ENCODE measurements around the gene ZMYM2. TPM values are rescaled to one million over a fixed set of nuclear protein-coding genes. Genes with fewer than 3 reads are reported as not detected.
"Not testable (repeated sequence)": the region's sequence is repeated elsewhere in the genome, so short reads cannot be mapped to it uniquely, and the experiment has no call there.

The ZMYM2 gene
- total RNA-seq, 4 donors from 2014 or later = 40.6 to 92.8 (median 50.7) TPM

DNA sequence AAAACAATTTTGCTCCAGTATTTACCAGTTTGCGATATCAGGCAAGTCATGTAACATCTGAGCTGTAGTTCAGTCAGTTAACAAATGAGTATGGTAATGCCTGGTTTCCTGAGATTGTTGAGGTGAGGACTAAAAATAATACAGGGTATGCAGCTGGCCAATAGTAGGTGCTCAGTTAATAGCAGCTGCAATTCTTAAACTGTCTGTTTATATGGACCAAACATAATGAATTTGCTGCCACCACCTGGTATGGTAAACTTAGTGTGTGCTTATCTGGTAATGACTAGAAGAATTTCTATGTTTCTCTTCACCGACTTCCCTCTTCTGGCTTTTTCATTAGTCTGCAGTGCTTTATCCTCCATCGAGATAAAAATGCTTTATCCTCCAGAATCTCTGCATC lies 9.1 kb downstream of the ZMYM2 start:
- Histone ChIP-seq H3K4me3 (no peak overlapping the region), H3K27ac (no peak overlapping the region), H3K27me3 (no peaks in the 10 kb centered on the region), H3K36me3 (peaks cover 0 to 19% of the 10 kb centered on the region in 2 donors), H3K4me1 (peaks cover 0 to 60% (median 3%) of the 10 kb centered on the region in 3 donors), H3K9me3 (no peaks in the 10 kb centered on the region)
- no peak for TF ChIP-seq EP300 (IDR thresholded peaks at IDR 0.05)
- no peak for TF ChIP-seq POLR2A (IDR thresholded peaks at IDR 0.05)
- TF ChIP-seq, protein P1, sequence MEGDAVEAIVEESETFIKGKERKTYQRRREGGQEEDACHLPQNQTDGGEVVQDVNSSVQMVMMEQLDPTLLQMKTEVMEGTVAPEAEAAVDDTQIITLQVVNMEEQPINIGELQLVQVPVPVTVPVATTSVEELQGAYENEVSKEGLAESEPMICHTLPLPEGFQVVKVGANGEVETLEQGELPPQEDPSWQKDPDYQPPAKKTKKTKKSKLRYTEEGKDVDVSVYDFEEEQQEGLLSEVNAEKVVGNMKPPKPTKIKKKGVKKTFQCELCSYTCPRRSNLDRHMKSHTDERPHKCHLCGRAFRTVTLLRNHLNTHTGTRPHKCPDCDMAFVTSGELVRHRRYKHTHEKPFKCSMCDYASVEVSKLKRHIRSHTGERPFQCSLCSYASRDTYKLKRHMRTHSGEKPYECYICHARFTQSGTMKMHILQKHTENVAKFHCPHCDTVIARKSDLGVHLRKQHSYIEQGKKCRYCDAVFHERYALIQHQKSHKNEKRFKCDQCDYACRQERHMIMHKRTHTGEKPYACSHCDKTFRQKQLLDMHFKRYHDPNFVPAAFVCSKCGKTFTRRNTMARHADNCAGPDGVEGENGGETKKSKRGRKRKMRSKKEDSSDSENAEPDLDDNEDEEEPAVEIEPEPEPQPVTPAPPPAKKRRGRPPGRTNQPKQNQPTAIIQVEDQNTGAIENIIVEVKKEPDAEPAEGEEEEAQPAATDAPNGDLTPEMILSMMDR (IDR thresholded peaks at IDR 0.05) = no peak
- no peak for TF ChIP-seq POLR2AphosphoS5 (IDR thresholded peaks at IDR 0.05)
- 59 to 94% methylated on average over 3 of the region's 3 CpGs for WGBS, 2 donors (ENCODE audit: low coverage in 1 of 2)
- ATAC-seq = no peak

DNA sequence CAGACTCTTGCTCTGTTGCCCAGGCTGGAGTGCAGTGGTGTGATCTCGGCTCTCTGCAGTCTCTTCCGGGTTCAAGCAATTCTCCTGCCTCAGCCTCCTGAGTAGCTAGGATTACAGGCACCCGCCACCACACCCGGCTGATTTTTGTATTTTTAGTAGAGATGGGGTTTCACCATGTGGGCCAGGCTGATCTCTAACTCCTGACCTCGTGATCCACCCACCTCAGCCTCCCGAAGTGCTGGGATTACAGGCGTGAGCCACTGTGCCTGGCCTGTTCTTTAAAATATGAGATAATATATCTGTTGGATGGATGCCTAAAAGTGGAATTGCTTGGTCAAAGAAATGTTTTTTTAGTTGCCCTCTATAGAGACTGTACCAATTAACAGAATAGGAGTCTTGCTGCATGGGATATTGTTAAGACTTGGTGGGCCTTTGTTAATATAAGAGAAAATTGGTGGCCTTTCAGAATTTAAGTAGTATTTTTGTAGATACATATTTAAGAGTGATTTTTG lies 16.0 kb downstream of the ZMYM2 start:
- Histone ChIP-seq H3K4me1 (peaks cover 0 to 14% (median 0%) of the 10 kb centered on the region in 3 donors), H3K36me3 (peaks cover 0 to 45% of the 10 kb centered on the region in 2 donors), H3K9me3 (peaks cover 0 to 14% (median 0%) of the 10 kb centered on the region in 3 donors)
- H3K4me3 ChIP-seq, ATAC-seq, H3K27me3 ChIP-seq, H3K27ac ChIP-seq: not testable (repeated sequence)
- 70 to 75% methylated on average over 4 to 7 of the region's 7 CpGs for WGBS, 2 donors (ENCODE audit: low coverage in 1 of 2)

DNA sequence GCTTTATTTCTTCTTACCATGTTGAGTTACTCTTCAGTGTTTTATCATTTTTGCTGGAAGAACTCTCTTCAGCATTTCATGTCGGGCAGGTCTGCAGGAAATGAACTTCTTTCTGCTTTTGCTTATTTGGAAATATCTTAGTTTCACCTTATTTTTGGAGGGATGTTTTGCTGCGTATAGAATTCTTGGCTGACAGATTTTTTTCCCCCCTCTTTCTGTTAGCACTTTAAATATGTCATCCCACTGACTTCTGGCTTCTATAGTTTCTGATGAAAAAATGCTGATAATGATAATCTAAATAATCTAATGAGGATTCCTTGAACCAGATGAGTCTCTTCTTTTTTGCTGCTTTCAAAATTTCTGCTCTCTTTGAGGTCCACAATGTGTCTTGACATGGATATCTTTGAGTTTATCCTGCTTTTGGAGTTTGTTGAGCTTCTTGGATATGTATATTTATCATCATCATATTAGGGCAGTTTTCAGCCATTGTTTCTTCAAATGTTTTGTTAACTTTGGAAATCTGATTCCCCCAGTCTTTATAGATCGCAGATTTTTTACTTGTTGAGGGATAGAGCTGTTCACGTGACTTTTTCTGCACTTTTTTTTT lies 20.4 kb downstream of the ZMYM2 start:
- Histone ChIP-seq H3K9me3 (peaks cover 0 to 16% (median 0%) of the 10 kb centered on the region in 3 donors), H3K4me3 (no peak overlapping the region), H3K27ac (no peak overlapping the region), H3K27me3 (no peaks in the 10 kb centered on the region), H3K36me3 (peaks cover 0 to 43% of the 10 kb centered on the region in 2 donors), H3K4me1 (no peaks in the 10 kb centered on the region)
- no peak for TF ChIP-seq EP300 (IDR thresholded peaks at IDR 0.05)
- TF ChIP-seq, protein P1 (IDR thresholded peaks at IDR 0.05) = no peak
- no peak for TF ChIP-seq POLR2A (IDR thresholded peaks at IDR 0.05)
- TF ChIP-seq POLR2AphosphoS5 (IDR thresholded peaks at IDR 0.05) = no peak
- ATAC-seq = no peak
- 83 to 100% methylated on average over 2 to 4 of the region's 4 CpGs for WGBS, 2 donors (ENCODE audit: low coverage in 1 of 2)

DNA sequence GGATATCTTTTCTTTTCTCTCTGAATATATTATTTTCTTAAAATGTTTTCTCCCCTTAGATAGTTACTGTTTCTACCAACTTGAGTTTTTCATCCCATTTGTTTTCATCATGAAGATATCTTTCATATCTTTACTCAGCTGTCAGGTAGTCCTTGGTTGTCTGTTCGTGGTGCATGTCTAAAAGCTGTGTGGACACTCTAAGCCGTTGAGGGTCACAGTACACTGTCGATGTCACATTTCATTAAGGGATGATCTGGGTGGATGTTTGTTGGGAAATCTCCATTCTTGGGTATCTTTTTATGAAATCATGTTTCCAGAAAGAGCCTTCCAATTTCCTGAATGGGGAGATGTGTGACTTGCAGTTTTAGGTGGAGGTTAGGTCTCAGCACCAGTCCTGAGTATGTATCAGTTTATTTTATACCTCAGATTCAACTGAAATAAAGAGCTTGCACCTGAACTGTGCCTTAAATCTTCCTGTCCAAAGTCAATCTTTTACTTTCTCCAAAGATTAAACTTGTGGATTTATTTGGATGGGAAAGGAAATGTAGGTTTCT lies 23.2 kb downstream of the ZMYM2 start:
- H3K27ac ChIP-seq = no peak overlapping the region
- H3K27me3 ChIP-seq = no peaks in the 10 kb centered on the region
- H3K4me1 ChIP-seq = peaks cover 0 to 20% (median 0%) of the 10 kb centered on the region in 3 donors
- TF ChIP-seq EP300 (IDR thresholded peaks at IDR 0.05) = no peak
- TF ChIP-seq POLR2AphosphoS5 (IDR thresholded peaks at IDR 0.05) = no peak
- TF ChIP-seq POLR2A (IDR thresholded peaks at IDR 0.05) = no peak
- TF ChIP-seq, protein P1 (IDR thresholded peaks at IDR 0.05) = no peak
- no peak overlapping the region for H3K4me3 ChIP-seq
- WGBS, 2 donors (ENCODE audit: low coverage in 1 of 2) = 40 to 92% methylated on average over 1 to 2 of the region's 3 CpGs
- H3K9me3 ChIP-seq = peaks cover 0 to 16% (median 0%) of the 10 kb centered on the region in 3 donors
- ATAC-seq = no peak
- peaks cover 0 to 41% of the 10 kb centered on the region in 2 donors for H3K36me3 ChIP-seq

DNA sequence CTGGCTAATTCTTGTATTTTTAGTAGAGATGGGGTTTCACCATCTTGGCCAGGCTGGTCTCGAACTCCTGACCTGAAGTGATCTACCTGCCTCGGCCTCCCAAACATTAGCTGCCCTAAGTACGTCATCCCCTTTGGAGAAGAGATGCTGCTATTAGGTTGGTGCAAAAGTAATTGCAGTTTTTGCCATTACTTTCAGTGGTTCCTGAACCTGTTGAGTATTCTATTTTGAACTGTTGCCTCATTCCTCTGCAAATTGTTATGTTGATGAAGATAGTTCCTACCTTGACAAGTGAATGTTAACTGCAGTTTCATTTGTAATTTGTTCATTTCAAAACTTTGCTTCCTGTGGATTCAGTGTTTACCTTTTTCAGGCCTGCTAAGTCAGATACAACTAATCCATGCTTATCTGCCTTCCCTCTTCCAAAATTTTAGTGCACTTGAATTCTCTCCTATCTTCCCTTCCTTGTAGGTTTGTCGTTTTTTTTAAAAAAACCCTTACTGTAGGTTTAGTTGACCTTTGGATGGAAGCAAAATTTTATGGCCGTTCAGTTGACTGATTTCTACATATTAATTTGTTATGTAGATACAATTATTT lies 24.0 kb downstream of the ZMYM2 start:
- no peak for ATAC-seq
- Histone ChIP-seq H3K4me3 (no peak overlapping the region), H3K27ac (no peak overlapping the region), H3K9me3 (peaks cover 0 to 16% (median 0%) of the 10 kb centered on the region in 3 donors), H3K36me3 (peaks cover 0 to 40% of the 10 kb centered on the region in 2 donors), H3K4me1 (peaks cover 0 to 20% (median 0%) of the 10 kb centered on the region in 3 donors), H3K27me3 (no peaks in the 10 kb centered on the region)
- WGBS, 2 donors (ENCODE audit: low coverage in 1 of 2) = 75 to 79% methylated on average over 2 to 5 of the region's 5 CpGs
- TF ChIP-seq POLR2AphosphoS5 (IDR thresholded peaks at IDR 0.05) (no peak), POLR2A (IDR thresholded peaks at IDR 0.05) (no peak), EP300 (IDR thresholded peaks at IDR 0.05) (no peak)
- TF ChIP-seq, protein P1 (IDR thresholded peaks at IDR 0.05) = no peak

Measured in gastroesophageal sphincter (tissue), 4 donors.